PC-3 (cell line): ENCODE measurements around the gene INHBE.

Source experiments
- EZH2 ChIP-seq: fragments of 300-600 bp; sonication (generic); IDR thresholded peaks from one replicate; pipeline ENCODE4 v1.6.1; 2017; ENCODE audit warnings: antibody characterized with exemption, mild to moderate bottlenecking, low read length; ENCODE audit not compliant: unreplicated experiment
- EZH2phosphoT487 ChIP-seq: fragments of 300-600 bp; sonication (generic); IDR thresholded peaks from 2 replicates; pipeline ENCODE4 v1.6.1; 2018; ENCODE audit warnings: mild to moderate bottlenecking, antibody characterized with exemption, low read length, borderline replicate concordance
- TF ChIP-seq, protein P1 (sequence below): fragments of 300-600 bp; sonication (generic); conservative IDR thresholded peaks from 2 replicates; pipeline ENCODE4 v1.5.1; 2017; ENCODE audit warnings: antibody characterized with exemption, low read depth, mild to moderate bottlenecking, low read length

DNA sequence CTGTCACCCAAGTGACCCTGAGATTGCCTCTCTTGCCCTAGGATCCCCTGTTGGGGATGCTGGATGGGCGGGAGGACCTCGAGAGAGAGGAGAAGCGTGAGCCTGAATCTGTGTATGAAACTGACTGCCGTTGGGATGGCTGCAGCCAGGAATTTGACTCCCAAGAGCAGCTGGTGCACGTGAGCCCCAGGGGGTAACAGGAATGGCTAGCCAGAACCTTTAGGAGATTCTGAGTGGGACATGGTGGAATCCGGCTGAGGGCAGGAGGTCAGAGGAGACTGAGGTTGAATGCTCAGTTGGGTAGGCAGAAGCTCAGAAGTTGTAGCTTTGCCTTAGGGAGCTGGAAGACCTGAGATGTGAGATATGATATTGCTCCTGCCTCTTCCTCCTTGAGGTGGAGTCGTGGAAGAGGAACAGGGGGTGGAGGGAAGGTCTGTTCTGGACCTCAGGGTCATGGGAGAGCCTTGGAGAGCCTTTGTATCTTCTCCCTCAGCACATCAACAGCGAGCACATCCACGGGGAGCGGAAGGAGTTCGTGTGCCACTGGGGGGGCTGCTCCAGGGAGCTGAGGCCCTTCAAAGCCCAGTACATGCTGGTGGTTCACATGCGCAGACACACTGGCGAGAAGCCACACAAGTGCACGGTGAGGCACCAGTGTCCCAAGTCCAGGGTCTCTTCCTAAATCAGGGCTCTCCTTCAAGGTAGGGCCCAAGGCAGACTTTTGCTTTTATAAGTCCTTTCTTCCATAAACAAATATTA lies 10.8 kb downstream of the INHBE start:
- TF ChIP-seq, protein P1, sequence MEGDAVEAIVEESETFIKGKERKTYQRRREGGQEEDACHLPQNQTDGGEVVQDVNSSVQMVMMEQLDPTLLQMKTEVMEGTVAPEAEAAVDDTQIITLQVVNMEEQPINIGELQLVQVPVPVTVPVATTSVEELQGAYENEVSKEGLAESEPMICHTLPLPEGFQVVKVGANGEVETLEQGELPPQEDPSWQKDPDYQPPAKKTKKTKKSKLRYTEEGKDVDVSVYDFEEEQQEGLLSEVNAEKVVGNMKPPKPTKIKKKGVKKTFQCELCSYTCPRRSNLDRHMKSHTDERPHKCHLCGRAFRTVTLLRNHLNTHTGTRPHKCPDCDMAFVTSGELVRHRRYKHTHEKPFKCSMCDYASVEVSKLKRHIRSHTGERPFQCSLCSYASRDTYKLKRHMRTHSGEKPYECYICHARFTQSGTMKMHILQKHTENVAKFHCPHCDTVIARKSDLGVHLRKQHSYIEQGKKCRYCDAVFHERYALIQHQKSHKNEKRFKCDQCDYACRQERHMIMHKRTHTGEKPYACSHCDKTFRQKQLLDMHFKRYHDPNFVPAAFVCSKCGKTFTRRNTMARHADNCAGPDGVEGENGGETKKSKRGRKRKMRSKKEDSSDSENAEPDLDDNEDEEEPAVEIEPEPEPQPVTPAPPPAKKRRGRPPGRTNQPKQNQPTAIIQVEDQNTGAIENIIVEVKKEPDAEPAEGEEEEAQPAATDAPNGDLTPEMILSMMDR, result no peak
- TF ChIP-seq EZH2, result no peak
- no peak for TF ChIP-seq EZH2phosphoT487
